Stimulated activated CD4-positive, alpha-beta T cell treated with anti-CD3 and anti-CD28 coated beads, TNF-alpha, amount 100 ng/mL, for 1 hour (primary cell): ENCODE data around the gene JMJD8.

Experiments
- DNase-seq, 3 donors: peaks; one replicate each; pipeline ENCODE4 v3.0.0-alpha.2; 2020; ENCODE audit warnings: low read depth in 3 of 3, low spot score in 1 of 3

Gene JMJD8

GRCh38 chr16:684071-684794 is at the start of gene JMJD8:
JMJD8 (minus strand) TSS chr16:684334; CDS start chr16:684319, 15 bp downstream.
- DNase-seq: peak; percentile 89 to 97 (median 90)

DNA sequence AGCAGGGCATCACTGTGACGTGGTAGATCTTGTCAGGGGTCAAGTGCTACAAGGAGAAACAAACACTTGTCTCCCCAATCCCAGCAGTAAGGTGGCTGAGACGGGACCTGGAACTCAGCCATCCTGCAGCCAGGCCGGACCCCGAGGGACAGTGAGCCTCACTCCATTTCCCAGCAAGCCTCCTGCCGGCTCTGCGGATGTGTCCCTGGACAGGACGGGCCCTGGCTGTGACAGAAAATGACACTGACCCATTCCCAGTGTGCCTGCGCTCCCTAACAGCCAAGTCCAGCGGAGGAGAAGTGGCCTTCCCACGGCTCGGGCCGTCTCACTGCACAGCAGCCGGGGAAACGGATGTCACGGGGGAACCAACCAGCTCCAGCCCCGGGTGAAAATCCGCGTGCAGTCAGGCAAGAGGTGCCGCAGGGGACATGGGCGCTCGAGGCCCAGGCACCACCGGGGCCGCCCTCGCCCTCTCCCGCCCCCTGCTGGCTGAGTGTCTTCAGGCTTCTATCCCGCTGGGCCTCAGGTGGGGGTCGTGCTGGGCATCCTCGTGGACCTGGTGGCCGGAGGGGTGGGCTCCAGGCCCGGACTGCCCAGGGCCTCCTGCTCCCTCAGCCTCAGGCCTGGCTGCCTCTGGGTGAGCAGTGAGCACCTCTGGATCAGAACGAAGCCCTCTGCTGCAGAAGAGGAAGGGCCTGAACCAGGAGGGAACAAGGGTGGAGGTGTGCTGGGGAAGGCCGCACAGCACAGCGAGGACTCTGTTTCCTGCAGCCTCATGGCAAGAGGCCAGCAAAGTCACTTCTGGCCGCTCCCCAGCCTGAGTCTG is 49.5 kb upstream of the JMJD8 start:
- DNase-seq: no peak

DNA sequence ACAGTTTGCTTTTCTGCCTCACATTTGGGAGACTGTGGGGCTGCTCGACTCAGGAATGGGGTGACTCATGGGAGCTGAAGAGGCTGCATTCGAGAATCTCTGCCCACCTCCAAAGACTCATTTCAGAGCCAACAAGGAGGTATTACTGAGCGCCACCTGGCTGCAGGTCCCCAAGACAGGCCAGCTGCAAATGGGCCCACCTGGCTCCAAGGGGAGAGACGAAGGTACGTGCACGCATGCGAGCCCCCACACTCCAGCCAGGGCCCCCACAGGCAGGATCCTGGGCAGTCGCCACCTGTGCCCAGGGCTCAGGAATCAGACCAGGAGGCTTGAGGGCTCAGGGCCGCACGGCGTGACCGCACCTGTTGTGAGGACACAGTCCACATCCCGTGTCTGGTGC is 48.8 kb upstream of the JMJD8 start:
- no peak for DNase-seq

GRCh38 chr16:732332-732731 is 48.2 kb upstream of the JMJD8 start:
- DNase-seq: no peak

- no peak for DNase-seq
Measured at GRCh38 chr16:730666-731509, 46.8 kb upstream of the JMJD8 start.

- DNase-seq: no peak
Measured at GRCh38 chr16:729768-730665, 45.9 kb upstream of the JMJD8 start.

- no peak for DNase-seq
Measured at GRCh38 chr16:728890-729744, 45.0 kb upstream of the JMJD8 start.

GRCh38 chr16:728131-728889 is 44.2 kb upstream of the JMJD8 start:
- no peak for DNase-seq

DNA sequence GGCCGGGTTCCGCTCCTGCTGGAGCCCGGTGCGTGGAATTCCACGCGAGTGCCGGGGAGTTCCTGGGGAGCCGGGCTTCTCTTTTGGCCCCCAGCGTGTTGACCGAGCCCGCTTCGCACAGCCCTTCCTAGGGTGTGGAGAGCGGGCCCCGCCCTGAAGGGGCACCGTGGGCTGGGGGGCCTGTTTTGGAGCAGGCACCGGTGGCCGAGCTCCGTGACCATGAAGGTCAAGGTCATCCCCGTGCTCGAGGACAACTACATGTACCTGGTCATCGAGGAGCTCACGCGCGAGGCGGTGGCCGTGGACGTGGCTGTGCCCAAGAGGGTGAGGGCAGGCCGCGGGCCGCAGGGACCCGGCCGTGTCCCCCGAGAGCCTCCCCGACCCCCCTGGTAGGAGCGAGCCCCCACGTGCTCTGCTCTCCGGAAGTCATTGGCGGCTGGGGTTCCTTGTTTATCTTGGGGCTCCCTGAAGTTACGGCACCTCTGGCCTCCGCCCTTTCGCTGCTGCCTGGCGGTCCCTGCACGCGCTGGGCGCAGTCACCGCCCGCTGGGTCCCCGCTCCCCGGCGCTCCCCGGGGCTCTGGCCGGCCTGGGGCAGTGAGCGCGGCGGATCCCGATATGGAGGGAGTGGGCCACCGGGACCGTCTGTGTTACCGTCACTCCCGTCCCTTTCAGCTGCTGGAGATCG is 43.3 kb upstream of the JMJD8 start:
- no peak for DNase-seq

- DNase-seq: peak in 1 of 3 donors; percentile 50
Measured at GRCh38 chr16:726438-727290, 42.5 kb upstream of the JMJD8 start, which contains the start of the genes CCDC78 and HAGHL. CCDC78 (minus strand) TSS chr16:726443; CDS start chr16:726367, 76 bp downstream. HAGHL (plus strand) TSS chr16:727106; CDS start chr16:727510, 404 bp downstream.

DNA sequence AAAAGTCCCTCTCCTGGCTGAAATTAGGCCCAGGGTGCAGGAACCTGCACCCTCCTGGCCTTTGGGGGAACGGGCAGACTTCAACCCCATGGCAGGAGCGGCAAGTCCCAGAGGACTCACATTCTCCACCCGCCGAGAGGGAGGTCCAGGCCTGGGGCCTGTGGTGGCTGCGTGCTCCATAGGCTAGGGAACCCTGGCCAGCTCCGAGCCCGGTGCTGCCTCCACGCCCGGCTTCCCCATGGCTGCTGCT is 42.0 kb upstream of the JMJD8 start:
- DNase-seq: no peak

DNA sequence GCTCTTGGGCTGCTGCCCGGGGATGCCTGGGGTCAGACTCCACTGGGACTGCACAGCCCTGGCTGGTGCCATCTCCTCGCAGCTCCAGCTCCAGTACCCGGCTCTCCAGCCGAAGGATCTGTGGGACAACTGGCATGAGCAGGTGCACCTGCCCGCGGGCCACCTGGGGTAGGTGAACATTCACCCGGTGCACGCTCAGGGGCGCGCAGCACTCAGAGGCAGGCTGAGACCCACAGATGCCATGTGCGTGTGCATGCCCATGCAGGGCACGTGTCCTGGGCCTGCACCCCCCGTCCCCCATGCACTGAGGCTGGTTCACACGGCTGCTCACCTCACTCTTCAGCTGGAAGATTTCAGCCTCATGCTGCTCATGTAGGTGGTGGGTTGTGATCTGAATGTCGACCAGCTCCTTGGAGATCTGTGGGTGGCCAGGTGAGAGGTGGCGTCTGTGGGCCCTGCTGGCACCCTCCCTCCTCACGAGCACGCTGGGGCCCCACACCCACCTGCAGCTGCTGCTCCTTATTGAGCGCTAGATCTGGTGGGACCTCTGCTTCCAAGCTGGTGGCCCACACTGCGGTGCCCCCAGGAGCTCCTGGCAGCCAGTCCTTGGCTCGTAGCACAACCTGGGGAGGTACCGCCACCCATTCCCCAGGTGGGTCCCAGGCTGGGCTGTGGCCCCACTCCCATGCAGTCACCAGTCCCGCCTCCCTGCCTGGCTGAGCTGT is 41.5 kb upstream of the JMJD8 start:
- no peak for DNase-seq

GRCh38 chr16:725041-725376 is 40.9 kb upstream of the JMJD8 start:
- no peak for DNase-seq

DNA sequence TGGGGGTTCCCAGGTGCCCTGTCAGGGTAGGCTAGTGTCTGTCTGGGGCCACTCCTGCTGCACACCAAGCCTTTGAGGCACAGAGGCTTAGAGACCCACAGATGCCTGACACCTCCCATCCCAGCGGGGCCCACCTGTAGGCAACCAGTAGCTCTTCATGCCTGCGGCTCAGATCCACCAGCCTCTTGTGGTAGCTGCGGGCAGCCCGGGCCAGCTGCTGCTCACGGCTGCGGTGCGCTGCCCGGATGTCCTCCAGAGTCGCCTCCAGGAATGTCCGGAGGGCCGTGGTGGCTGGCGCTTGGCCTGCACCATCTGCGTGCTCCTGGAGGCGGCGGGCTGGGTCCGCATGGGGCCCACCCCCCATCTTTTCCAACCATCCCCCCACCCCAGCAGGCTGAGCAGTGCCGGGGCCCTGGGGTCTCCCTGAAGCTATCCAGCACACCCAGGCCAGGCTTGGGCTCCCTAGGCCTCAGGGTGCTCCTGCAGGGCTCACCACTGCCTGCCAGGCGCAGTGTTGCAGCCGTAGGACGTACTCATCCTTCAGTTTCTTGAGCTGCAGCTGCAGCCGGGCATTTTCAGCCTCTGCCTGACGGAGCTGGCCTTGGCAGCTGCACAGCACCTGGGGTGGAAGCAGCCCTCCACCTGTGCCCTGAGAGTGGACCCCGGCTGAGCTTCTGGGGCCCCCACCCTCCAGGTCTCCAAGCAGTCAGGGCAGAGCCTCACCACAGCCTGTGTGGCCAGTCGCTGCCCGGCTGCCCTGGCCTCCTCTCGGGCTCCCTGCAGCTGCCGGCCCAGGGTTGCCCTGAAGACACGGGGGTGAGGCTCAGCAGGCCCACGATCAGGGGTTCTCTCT is 40.3 kb upstream of the JMJD8 start:
- no peak for DNase-seq

GRCh38 chr16:723695-724094 is 39.6 kb upstream of the JMJD8 start:
- DNase-seq: no peak
